GM23338 (cell line): Measurements from ENCODE around the gene RPS14. TPM values are rescaled to one million over a fixed set of nuclear protein-coding genes. Genes with fewer than 3 reads are reported as not detected.

Experiments used
- ATAC-seq: fragments of 200-7000 bp; cut with Tn5 transposase; 3 replicates; pipeline ENCODE4 v1.9.1; 2020
- DNase-seq: peaks from one replicate; pipeline ENCODE4 v3.0.0-alpha.2; 2015; ENCODE audit warnings: low spot score
- H2AFZ ChIP-seq: fragments of 200-600 bp; sonication (generic); 2 replicates; pipeline ENCODE4 v1.8.0; 2016; ENCODE audit warnings: antibody characterized with exemption, mild to moderate bottlenecking, moderate library complexity
- H3F3A ChIP-seq: fragments of 200-600 bp; sonication (generic); replicated peaks from 2 replicates; pipeline ENCODE4 v1.8.0; 2017; ENCODE audit warnings: antibody characterized with exemption, mixed run types, low read depth
- H3K27ac ChIP-seq: fragments of 200-600 bp; sonication (generic); 2 replicates; pipeline ENCODE4 v1.6.1; 2016; ENCODE audit warnings: low read depth
- H3K27me3 ChIP-seq: fragments of 200-600 bp; sonication (generic); 2 replicates; pipeline ENCODE4 v1.8.0; 2016; ENCODE audit warnings: mild to moderate bottlenecking, mixed run types, moderate library complexity; ENCODE audit not compliant: insufficient read depth
- H3K36me3 ChIP-seq: fragments of 200-600 bp; sonication (generic); 2 replicates; pipeline ENCODE4 v1.8.0; 2016; ENCODE audit warnings: mild to moderate bottlenecking; ENCODE audit not compliant: insufficient read depth
- H3K4me1 ChIP-seq: fragments of 200-600 bp; sonication (generic); 2 replicates; pipeline ENCODE4 v1.8.0; 2016; ENCODE audit warnings: mild to moderate bottlenecking, moderate library complexity; ENCODE audit not compliant: insufficient read depth
- H3K4me2 ChIP-seq: fragments of 200-600 bp; sonication (generic); 2 replicates; pipeline ENCODE4 v1.7.1; 2017; ENCODE audit warnings: mixed run types
- H3K4me3 ChIP-seq: fragments of 200-600 bp; sonication (generic); 2 replicates; pipeline ENCODE4 v1.6.1; 2016; ENCODE audit warnings: mixed run types
- H3K79me2 ChIP-seq: fragments of 200-600 bp; sonication (generic); replicated peaks from 2 replicates; pipeline ENCODE4 v1.8.0; 2017; ENCODE audit warnings: mild to moderate bottlenecking; ENCODE audit not compliant: insufficient read depth
- H3K9me2 ChIP-seq: fragments of 200-600 bp; sonication (generic); 2 replicates; pipeline ENCODE4 v1.8.0; 2017; ENCODE audit not compliant: insufficient read depth
- H4K20me1 ChIP-seq: fragments of 200-600 bp; sonication (generic); replicated peaks from 2 replicates; pipeline ENCODE4 v1.8.0; 2017; ENCODE audit warnings: mild to moderate bottlenecking; ENCODE audit not compliant: insufficient read depth
- H3K27ac Mint-ChIP-seq: 2 replicates; pipeline ENCODE4 v1.8.0; 2020; ENCODE audit warnings: inconsistent platforms, mild to moderate bottlenecking, moderate library complexity, mixed read lengths
- H3K27me3 Mint-ChIP-seq: 3 replicates; pipeline ENCODE4 v1.8.0; 2022; ENCODE audit warnings: low read depth, mild to moderate bottlenecking, moderate library complexity, mixed read lengths, inconsistent platforms; ENCODE audit not compliant: insufficient read depth, poor library complexity
- H3K36me3 Mint-ChIP-seq: 3 replicates; pipeline ENCODE4 v1.8.0; 2021; ENCODE audit warnings: low read depth, mild to moderate bottlenecking, inconsistent platforms, moderate library complexity, mixed read lengths
- H3K4me1 Mint-ChIP-seq: 3 replicates; pipeline ENCODE4 v1.8.0; 2020; ENCODE audit warnings: mild to moderate bottlenecking, inconsistent platforms, mixed read lengths
- H3K4me3 Mint-ChIP-seq: 3 replicates; pipeline ENCODE4 v1.8.0; 2021; ENCODE audit warnings: moderate library complexity, mild to moderate bottlenecking, inconsistent platforms, mixed read lengths
- H3K9me3 Mint-ChIP-seq: 3 replicates; pipeline ENCODE4 v1.8.0; 2020; ENCODE audit warnings: moderate library complexity, mild to moderate bottlenecking, inconsistent platforms, mixed read lengths
- CREB1 ChIP-seq: fragments of 250-450 bp; sonication (Bioruptor Pico); IDR thresholded peaks from 2 replicates; pipeline ENCODE4 v1.5.0; 2020; ENCODE audit warnings: low read depth, mild to moderate bottlenecking, moderate library complexity
- CTCF ChIP-seq, 2 experiments: fragments of 200-600 bp in 1 of 2; sonication (generic) in 1 of 2; conservative IDR thresholded peaks; 2 replicates each; pipeline versions ENCODE4 v1.5.1 to v1.6.1; 2016 to 2017; ENCODE audit warnings: antibody characterized with exemption in 2 of 2, low read depth in 2 of 2, mild to moderate bottlenecking in 2 of 2, moderate library complexity in 1 of 2
- ETS1 ChIP-seq: IDR thresholded peaks from 2 replicates; pipeline ENCODE4 v1.6.1; 2016; ENCODE audit warnings: antibody characterized with exemption
- EZH2 ChIP-seq: fragments of 200-600 bp; sonication (generic); IDR thresholded peaks from one replicate; pipeline ENCODE4 v1.8.0; 2017; ENCODE audit warnings: antibody characterized with exemption, mild to moderate bottlenecking, low read depth; ENCODE audit not compliant: unreplicated experiment
- EZH2phosphoT487 ChIP-seq: fragments of 200-600 bp; sonication (generic); IDR thresholded peaks from one replicate; pipeline ENCODE4 v1.8.1; 2018; ENCODE audit warnings: antibody characterized with exemption; ENCODE audit not compliant: unreplicated experiment
- JUNB ChIP-seq: IDR thresholded peaks from one replicate; pipeline ENCODE4 v1.6.1; 2016; ENCODE audit warnings: antibody characterized with exemption; ENCODE audit not compliant: unreplicated experiment
- NANOG ChIP-seq: IDR thresholded peaks from 2 replicates; pipeline ENCODE4 v1.6.1; 2016; ENCODE audit warnings: antibody characterized with exemption, borderline replicate concordance
- POLR2AphosphoS5 ChIP-seq: IDR thresholded peaks from 2 replicates; pipeline ENCODE4 v1.6.1; 2016; ENCODE audit warnings: antibody characterized with exemption, low read depth
- REST ChIP-seq: IDR thresholded peaks from one replicate; pipeline ENCODE4 v1.6.1; 2018; ENCODE audit warnings: antibody characterized with exemption; ENCODE audit not compliant: unreplicated experiment
- STAT1 ChIP-seq: IDR thresholded peaks from one replicate; pipeline ENCODE4 v1.6.1; 2016; ENCODE audit warnings: antibody characterized with exemption; ENCODE audit not compliant: unreplicated experiment
- ZNF114 ChIP-seq: fragments of 250-450 bp; sonication (Bioruptor Pico); IDR thresholded peaks from 2 replicates; pipeline ENCODE4 v1.5.0; 2020; ENCODE audit warnings: mild to moderate bottlenecking, moderate library complexity
- ZNF331 ChIP-seq: fragments of 250-450 bp; sonication (Bioruptor Pico); IDR thresholded peaks from 2 replicates; pipeline ENCODE4 v1.5.0; 2020; ENCODE audit warnings: low read depth, mild to moderate bottlenecking, moderate library complexity
- ZNF462 ChIP-seq: fragments of 250-450 bp; sonication (Bioruptor Pico); IDR thresholded peaks from 2 replicates; pipeline ENCODE4 v1.5.0; 2020; ENCODE audit warnings: mild to moderate bottlenecking, moderate library complexity
- polyA plus RNA-seq: library from polyadenylated mRNA; unstranded; fragments of >200 nt; fragmentation: Nextera tagmentation; extraction: Ambion mirVana; gene quantifications from 2 replicates; pipeline ENCODE4 v1.2.1, GENCODE V29; 2016
- total RNA-seq: library from RNA; depleted of rRNA; stranded (reverse); fragments of >200 nt; shearing (Covaris generic); gene quantifications from 2 replicates; pipeline ENCODE4 v1.2.3, GENCODE V29; 2014

The RPS14 gene
- total and polyA plus RNA-seq, 2 experiments from 2014 or later: 1,443 to 2,790 TPM

- no peak overlapping the region for H2AFZ ChIP-seq
- H3K27ac Mint-ChIP-seq: no peak overlapping the region
- ATAC-seq (no peak), DNase-seq (no peak)
- peaks cover 7% of the 10 kb centered on the region; the same call in 1 of the 2 replicates for H4K20me1 ChIP-seq
- no peak overlapping the region for H3K4me3 Mint-ChIP-seq
- no peaks in the 10 kb centered on the region; the same call in 2 of the 3 replicates for H3K9me3 Mint-ChIP-seq
- H3K9me2 ChIP-seq: no peaks in the 10 kb centered on the region
- peaks cover 17% of the 10 kb centered on the region for H3K27me3 Mint-ChIP-seq
- TF ChIP-seq NANOG: no peak
- no peak for TF ChIP-seq CREB1 (CRISPR knock-in tag)
- TF ChIP-seq CTCF (conservative IDR thresholded peaks at IDR 0.05; ENCODE audit: low read depth in 2 of 2): no peak
- TF ChIP-seq ETS1: no peak
- TF ChIP-seq JUNB: no peak
- no peak for TF ChIP-seq ZNF462
- TF ChIP-seq EZH2phosphoT487: no peak
- no peak for TF ChIP-seq EZH2
- TF ChIP-seq POLR2AphosphoS5: no peak
- TF ChIP-seq REST: no peak
- TF ChIP-seq ZNF114 (CRISPR knock-in tag): no peak
- TF ChIP-seq ZNF331: no peak
- no peak for TF ChIP-seq STAT1
- no peaks in the 10 kb centered on the region for H3K4me1 ChIP-seq
- no peaks in the 10 kb centered on the region; the same call in 2 of the 3 replicates for H3K4me1 Mint-ChIP-seq
- no peaks in the 10 kb centered on the region for H3K27me3 ChIP-seq
- H3K4me3 ChIP-seq: no peak overlapping the region
- H3K79me2 ChIP-seq: no peaks in the 10 kb centered on the region
- no peak overlapping the region for H3K27ac ChIP-seq
- peaks cover 11% of the 10 kb centered on the region; the same call in 1 of the 2 replicates for H3K36me3 ChIP-seq
- 0 out of 2 replicates have a peak, but pooled peaks cover 4% of the 10 kb centered on the region for H3F3A ChIP-seq
- H3K4me2 ChIP-seq: no peak overlapping the region
- H3K36me3 Mint-ChIP-seq: peaks cover 53% of the 10 kb centered on the region
Measured at GRCh38 chr5:150401376-150402228, 47.9 kb downstream of the RPS14 start.
